Superior temporal gyrus (tissue), 1 donor: Measurements from ENCODE around the gene FUCA2.
"Not testable (repeated sequence)": the region's sequence is repeated elsewhere in the genome, so short reads cannot be mapped to it uniquely, and the experiment has no call there.

Experiments used
- DNase-seq: peaks from one replicate; pipeline ENCODE4 v3.0.0-alpha.2; 2016; ENCODE audit errors: extremely low spot score

Gene FUCA2

DNA sequence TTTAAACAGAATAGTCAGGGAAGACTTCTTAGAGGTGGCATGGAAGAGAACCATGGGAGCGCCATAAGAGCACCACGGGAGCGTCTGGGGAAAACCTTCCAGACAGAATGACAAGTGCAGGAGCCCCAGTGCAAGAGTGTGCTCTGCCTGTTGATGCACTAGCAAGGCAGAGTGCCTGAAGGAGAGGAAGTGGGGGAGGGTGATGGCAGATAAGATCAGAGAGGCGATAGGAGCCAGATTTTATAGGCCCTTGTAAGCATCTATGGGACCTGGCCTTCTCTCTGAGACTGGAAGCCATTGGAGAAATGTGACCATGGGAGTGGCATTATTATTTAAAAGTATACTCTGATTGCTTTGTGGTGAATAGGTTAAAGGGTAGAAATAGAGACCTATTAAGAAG, 13.1 kb downstream of the FUCA2 start:
- DNase-seq: no peak

- DNase-seq: no peak
Observed at GRCh38 chr6:143496974-143497373, 14.5 kb downstream of the FUCA2 start.

DNA sequence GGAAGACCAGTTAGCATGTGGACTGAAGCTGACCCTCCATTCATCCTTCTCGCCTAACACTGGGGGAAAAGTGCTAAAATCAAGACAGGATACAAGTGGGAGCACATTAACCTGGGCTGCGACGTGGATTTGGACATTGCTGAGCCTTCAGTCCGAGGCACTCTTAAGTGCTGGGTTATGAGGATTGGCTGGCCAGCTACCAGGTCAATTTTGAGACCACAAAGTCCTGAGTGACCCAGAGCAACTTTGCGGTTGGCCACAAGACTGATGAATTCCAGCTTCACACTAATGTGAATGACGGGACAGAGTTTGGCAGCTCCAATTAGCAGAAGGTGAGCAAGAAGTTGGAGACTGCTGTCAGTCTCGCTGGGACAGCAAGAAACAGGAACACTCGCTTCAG, 20.7 kb downstream of the FUCA2 start:
- no peak for DNase-seq

GRCh38 chr6:143490244-143490643, 21.3 kb downstream of the FUCA2 start:
- DNase-seq: no peak

DNA sequence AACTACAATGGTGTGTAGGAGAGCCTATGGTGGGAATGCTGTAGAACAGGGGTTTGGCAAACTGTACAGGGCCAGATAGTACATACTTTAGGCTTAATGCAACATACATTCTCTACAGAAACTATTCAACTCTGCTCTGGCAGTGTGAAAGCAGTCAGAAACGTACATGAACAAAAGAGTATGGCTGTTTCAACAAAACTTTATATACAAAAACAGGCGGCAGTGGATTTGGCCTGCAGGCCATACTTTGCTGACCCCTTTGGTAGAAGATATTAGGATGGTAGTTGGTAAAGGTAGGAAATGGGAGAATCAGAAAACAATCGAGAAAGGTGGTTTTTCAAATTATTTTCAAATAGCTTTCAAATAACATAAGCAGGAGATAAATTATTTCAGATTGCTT, 24.8 kb downstream of the FUCA2 start:
- DNase-seq: no peak

DNA sequence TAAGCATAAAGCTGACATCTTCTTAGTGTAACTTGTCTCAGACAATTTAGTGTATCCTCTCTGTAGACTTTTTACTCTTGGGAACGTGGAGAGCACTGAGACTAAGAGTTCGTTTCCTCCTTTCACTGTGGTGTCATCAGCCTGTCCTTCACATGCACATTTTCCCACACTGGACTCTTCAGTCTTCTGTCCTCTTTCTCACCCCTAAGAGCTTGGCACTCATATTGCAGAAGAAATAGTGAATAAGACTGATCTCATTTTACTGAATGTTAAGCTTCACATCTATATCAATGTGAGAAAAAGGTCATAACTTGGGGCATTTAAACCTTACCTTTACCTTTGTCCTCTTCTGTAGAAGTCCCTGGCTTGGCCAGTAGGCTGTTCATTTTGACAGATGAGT, 25.6 kb downstream of the FUCA2 start:
- DNase-seq: no peak

DNA sequence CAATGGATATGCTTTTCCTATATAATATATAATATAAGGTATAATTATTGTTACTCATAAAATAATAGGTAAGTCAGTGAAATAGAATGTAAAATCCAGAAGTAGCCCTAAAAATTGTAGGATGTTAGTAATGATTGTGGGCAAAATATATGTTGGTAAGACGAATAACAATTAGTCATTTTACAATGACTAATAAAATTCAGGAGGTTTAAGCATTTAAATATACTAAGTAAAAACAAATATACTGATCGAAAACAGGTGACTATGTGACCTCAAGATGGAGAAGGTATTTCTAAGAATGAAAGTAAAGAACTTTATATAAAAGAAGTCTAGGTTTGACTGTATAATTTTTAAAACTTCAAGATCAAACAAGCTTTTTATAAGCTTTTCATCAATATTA, 28.9 kb downstream of the FUCA2 start:
- no peak for DNase-seq

DNA sequence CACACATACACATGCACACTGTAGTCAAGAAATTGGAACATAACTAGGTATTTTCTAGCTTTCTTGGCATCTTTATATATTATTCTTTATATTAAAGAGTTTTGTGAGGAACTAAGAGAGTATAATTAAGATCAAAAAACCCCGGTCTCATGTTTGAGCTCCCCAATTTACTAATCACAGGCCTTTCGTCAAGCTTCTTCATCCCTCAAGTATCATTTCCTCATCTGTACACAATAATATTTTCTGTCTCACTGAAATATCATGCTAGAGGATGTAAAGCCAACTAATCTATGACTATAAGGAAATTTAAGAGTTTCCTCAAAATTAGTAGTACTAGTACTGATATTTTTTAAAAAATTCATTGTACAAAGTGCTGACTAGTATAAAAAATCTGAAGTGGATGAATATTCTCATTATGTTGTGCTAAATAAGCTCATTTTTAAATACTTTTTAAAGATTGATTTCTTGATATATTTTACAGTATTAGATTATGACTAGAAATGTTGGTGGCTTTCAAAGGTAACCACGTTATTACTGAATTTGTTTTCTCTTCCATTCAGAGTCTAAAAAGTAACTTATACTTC, 32.9 kb downstream of the FUCA2 start:
- no peak for DNase-seq

- no peak for DNase-seq
Observed at GRCh38 chr6:143476545-143476944, 35.0 kb downstream of the FUCA2 start.

GRCh38 chr6:143471822-143472221, 39.7 kb downstream of the FUCA2 start:
- no peak for DNase-seq

DNA sequence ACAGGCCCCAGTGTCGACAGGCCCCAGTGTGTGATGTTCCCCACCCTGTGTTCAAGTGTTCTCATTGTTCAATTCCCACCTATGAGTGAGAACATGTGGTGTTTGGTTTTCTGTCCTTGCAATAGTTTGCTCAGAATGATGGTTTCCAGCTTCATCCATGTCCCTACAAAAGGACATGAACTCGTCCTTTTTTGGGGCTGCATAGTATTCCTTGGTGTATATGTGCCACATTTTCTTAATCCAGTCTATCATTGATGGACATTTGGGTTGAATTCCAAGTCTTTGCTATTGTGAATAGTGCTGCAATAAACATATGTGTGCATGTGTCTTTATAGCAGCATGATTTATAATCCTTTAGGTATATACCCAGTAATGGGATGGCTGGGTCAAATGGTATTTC, 42.7 kb downstream of the FUCA2 start:
- not testable (repeated sequence) for DNase-seq

GRCh38 chr6:143468026-143468425, 43.5 kb downstream of the FUCA2 start:
- DNase-seq: no peak

DNA sequence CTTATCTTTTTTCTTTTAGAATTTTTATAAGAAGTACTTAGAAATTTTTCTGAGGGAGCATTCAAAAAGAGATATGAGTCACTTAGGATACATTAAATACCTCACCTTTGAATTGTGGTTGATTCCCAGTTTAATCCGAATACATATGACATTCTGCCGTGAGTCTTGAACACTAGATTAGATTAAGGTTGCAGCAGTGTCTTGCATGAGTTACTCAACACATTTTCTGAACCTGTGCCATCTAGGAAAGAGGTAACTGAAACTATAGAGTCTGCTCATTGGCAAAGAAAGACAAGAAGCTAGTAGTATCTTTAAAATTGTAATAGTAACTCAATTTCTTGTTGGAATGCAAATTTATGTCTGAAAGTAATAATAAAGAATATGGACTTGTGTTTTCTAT, 46.0 kb downstream of the FUCA2 start:
- no peak for DNase-seq

GRCh38 chr6:143457563-143458359, 53.8 kb downstream of the FUCA2 start:
- no peak for DNase-seq

DNA sequence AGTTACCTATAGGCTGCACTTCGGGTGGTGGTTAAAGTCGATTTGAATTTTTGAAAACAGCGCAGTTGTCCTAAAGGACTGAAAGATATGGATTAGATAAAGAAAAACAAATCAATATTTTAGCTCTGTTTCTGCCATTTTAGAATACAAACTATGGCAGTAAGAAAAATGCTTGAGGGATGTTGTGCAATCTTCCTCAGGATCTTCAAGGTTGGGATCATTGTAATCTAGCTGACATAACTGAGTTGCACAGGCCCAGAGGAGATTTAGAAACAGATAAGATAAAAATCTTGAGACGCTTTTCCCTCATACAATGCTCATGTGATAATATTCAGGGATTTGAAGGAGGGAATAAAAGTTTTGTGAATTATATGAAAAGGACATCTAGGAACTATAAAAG, 60.0 kb downstream of the FUCA2 start:
- no peak for DNase-seq

- DNase-seq: peak; percentile 92
Observed at GRCh38 chr6:143450453-143451371, 60.8 kb downstream of the FUCA2 start, which contains the start of the genes ADAT2 and PEX3. TSS of gene ADAT2 (minus strand) at chr6:143450695. CDS start at chr6:143450658, 37 bp downstream. TSS of gene PEX3 (plus strand) at chr6:143450805. CDS start at chr6:143451043, 238 bp downstream.

- peak; percentile 32 for DNase-seq
Observed at GRCh38 chr6:143449714-143450452, 61.6 kb downstream of the FUCA2 start.

DNA sequence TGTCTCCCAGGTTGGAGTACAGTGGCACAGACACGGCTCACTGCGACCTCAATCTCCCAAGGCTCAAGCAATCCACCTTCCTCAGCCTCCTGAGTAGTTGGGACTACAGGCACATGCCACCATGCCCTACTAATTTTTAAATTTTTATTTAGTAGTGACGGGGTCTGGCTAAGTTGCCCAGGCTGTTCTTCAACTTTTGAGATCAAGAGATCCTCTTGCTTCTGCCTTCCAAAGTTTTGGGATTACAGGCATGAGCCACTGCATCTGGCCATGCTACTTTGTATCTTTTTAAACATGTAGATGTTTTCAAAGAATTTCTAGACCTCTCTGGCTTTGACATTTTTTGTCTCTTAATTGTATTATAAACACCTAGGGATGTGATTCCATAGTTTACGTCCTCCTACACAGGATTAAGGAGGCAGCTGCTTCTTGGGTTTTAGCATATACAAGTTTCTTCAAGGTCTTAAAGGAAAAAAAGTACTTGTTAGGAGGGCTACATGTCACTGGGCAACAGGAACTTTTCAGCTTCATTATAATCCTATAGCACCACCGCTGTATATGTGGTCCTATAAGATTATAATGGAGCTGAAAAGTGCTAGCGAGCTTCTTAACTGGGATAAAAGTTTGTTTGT, 62.3 kb downstream of the FUCA2 start:
- DNase-seq: no peak

DNA sequence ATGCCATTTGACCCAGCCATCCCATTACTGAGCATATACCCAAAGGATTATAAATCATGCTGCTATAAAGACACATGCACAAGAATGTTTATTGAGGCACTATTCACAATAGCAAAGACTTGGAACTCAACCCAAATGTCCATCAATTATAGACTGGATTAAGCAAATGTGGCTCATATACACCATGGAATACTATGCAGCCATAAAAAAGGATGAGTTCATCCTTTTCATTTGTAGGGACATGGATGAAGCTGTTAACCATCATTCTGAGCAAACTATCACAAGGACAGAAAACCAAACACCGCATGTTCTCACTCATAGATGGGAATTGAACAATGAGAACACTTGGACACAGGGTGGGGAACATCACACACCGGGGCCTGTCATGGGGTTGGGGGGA, 63.7 kb downstream of the FUCA2 start:
- not testable (repeated sequence) for DNase-seq
